ENCODE data around the gene URB1. TPM values are rescaled to one million over a fixed set of nuclear protein-coding genes. Genes with fewer than 3 reads are reported as not detected.

The URB1 gene
- total RNA-seq, 2 experiments from 2014 or later = 19.4 to 25.4 TPM

GRCh38 chr21:32309906-32310460, 82.8 kb downstream of the URB1 start:
- POLR2A ChIA-PET = interaction anchor here (0.6 to 1.2 kb wide), 3 partner anchors 11 to 487 kb away, joined by 3 to 6 read pairs (median 6); no protein-coding TSS in a partner anchor
- no peak overlapping the region for H3K4me2 ChIP-seq (ENCODE audit: low read length)
- H3K27ac ChIP-seq (ENCODE audit: low read depth, low read length, poor library complexity, severe bottlenecking) = no peak overlapping the region
- H4K20me1 ChIP-seq (ENCODE audit: insufficient read depth, low read length) = no peaks in the 10 kb centered on the region
- H2AFZ ChIP-seq (ENCODE audit: low read length) = no peak overlapping the region
- intact Hi-C loops (cut with micrococcal nuclease; ENCODE audit: unreplicated experiment) = no loop called here
- DNase-seq (ENCODE audit: low spot score) = no peak
- no peak for TF ChIP-seq EZH2phosphoT487 (IDR thresholded peaks at IDR 0.05; ENCODE audit: borderline replicate concordance, low read depth, low read length)
- TF ChIP-seq, protein P1, sequence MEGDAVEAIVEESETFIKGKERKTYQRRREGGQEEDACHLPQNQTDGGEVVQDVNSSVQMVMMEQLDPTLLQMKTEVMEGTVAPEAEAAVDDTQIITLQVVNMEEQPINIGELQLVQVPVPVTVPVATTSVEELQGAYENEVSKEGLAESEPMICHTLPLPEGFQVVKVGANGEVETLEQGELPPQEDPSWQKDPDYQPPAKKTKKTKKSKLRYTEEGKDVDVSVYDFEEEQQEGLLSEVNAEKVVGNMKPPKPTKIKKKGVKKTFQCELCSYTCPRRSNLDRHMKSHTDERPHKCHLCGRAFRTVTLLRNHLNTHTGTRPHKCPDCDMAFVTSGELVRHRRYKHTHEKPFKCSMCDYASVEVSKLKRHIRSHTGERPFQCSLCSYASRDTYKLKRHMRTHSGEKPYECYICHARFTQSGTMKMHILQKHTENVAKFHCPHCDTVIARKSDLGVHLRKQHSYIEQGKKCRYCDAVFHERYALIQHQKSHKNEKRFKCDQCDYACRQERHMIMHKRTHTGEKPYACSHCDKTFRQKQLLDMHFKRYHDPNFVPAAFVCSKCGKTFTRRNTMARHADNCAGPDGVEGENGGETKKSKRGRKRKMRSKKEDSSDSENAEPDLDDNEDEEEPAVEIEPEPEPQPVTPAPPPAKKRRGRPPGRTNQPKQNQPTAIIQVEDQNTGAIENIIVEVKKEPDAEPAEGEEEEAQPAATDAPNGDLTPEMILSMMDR (conservative IDR thresholded peaks at IDR 0.05; ENCODE audit: low read length) = no peak
- H3K9me3 ChIP-seq (ENCODE audit: low read length) = no peaks in the 10 kb centered on the region
- peaks cover 62% of the 10 kb centered on the region for H3K36me3 ChIP-seq (ENCODE audit: insufficient read depth, low read length)
- no peaks in the 10 kb centered on the region for H3K79me2 ChIP-seq (ENCODE audit: insufficient read depth, low read depth, low read length)
- CTCF ChIA-PET (ENCODE audit: unreplicated experiment) = interaction anchor here (0.6 kb wide), 1 partner anchor 1913 kb away, joined by 4 read pairs; no protein-coding TSS in a partner anchor
- no peaks in the 10 kb centered on the region for H3K9me2 ChIP-seq (ENCODE audit: insufficient read depth, low read length)
- BruUV-seq (replicated peaks) = no TSS peak
- H3K4me1 ChIP-seq (ENCODE audit: insufficient read depth, low read length, poor library complexity, severe bottlenecking) = no peaks in the 10 kb centered on the region
- no peak overlapping the region for H3K4me3 ChIP-seq (ENCODE audit: low read depth, low read length, poor library complexity, severe bottlenecking)

GRCh38 chr21:32308696-32309095, 84.1 kb downstream of the URB1 start:
- CTCF ChIA-PET (ENCODE audit: unreplicated experiment) = no interaction called here
- no TSS peak for BruUV-seq (replicated peaks)
- POLR2A ChIA-PET = interaction anchor here (0.9 to 1.2 kb wide), 2 partner anchors 9 to 22 kb away, joined by 4 to 6 read pairs; no protein-coding TSS in a partner anchor

DNA sequence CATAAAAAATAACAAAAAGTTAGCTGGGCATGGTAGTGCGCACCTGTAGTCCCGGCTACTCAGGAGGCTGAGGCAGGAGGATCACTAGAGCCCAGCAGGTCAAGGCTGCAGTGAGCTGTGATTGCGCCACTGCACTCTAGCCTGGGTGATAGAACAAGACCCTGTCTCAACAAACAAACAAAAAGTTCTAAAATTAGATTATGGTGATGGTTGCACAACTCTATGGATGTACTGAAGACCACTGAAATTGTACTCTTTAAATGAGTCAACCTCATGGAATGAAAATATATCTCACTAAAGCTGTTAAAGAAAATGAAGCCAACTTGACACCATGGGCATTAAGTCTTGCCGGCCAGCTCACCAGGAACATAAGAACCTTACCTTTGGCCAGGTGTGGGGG, 85.1 kb downstream of the URB1 start:
- no peaks in the 10 kb centered on the region for H3K79me2 ChIP-seq (ENCODE audit: insufficient read depth, low read depth, low read length)
- H3K4me1 ChIP-seq (ENCODE audit: insufficient read depth, low read length, poor library complexity, severe bottlenecking) = no peaks in the 10 kb centered on the region
- POLR2A ChIA-PET = interaction anchor here (0.6 to 1.0 kb wide), 2 partner anchors 25 to 405 kb away, joined by 4 read pairs; no protein-coding TSS in a partner anchor
- intact Hi-C loops (cut with micrococcal nuclease; ENCODE audit: unreplicated experiment) = no loop called here
- TF ChIP-seq, protein P1 (conservative IDR thresholded peaks at IDR 0.05; ENCODE audit: low read length) = no peak
- no peak for TF ChIP-seq EZH2phosphoT487 (IDR thresholded peaks at IDR 0.05; ENCODE audit: borderline replicate concordance, low read depth, low read length)
- H2AFZ ChIP-seq (ENCODE audit: low read length) = no peak overlapping the region
- no peaks in the 10 kb centered on the region for H3K9me2 ChIP-seq (ENCODE audit: insufficient read depth, low read length)
- peaks cover 42% of the 10 kb centered on the region for H3K36me3 ChIP-seq (ENCODE audit: insufficient read depth, low read length)
- BruUV-seq (replicated peaks) = no TSS peak
- no peak overlapping the region for H3K27ac ChIP-seq (ENCODE audit: low read depth, low read length, poor library complexity, severe bottlenecking)
- no peak overlapping the region for H3K4me3 ChIP-seq (ENCODE audit: low read depth, low read length, poor library complexity, severe bottlenecking)
- H3K4me2 ChIP-seq (ENCODE audit: low read length) = no peak overlapping the region
- H4K20me1 ChIP-seq (ENCODE audit: insufficient read depth, low read length) = no peaks in the 10 kb centered on the region
- DNase-seq (ENCODE audit: low spot score) = no peak
- no peaks in the 10 kb centered on the region for H3K9me3 ChIP-seq (ENCODE audit: low read length)
- CTCF ChIA-PET (ENCODE audit: unreplicated experiment) = no interaction called here

More at GRCh38 chr21:32308696-32309095, 84.1 kb downstream of the URB1 start:
- Histone ChIP-seq H2AFZ (ENCODE audit: low read length) (no peak overlapping the region), H3K9me3 (ENCODE audit: low read length) (no peaks in the 10 kb centered on the region), H3K9me2 (ENCODE audit: insufficient read depth, low read length) (no peaks in the 10 kb centered on the region), H3K79me2 (ENCODE audit: insufficient read depth, low read depth, low read length) (no peaks in the 10 kb centered on the region), H3K36me3 (ENCODE audit: insufficient read depth, low read length) (peaks cover 52% of the 10 kb centered on the region), H3K4me1 (ENCODE audit: insufficient read depth, low read length, poor library complexity, severe bottlenecking) (no peaks in the 10 kb centered on the region), H3K4me3 (ENCODE audit: low read depth, low read length, poor library complexity, severe bottlenecking) (no peak overlapping the region), H4K20me1 (ENCODE audit: insufficient read depth, low read length) (no peaks in the 10 kb centered on the region), H3K4me2 (ENCODE audit: low read length) (no peak overlapping the region), H3K27ac (ENCODE audit: low read depth, low read length, poor library complexity, severe bottlenecking) (no peak overlapping the region)
- intact Hi-C loops (cut with micrococcal nuclease; ENCODE audit: unreplicated experiment) = no loop called here
- TF ChIP-seq, protein P1 (conservative IDR thresholded peaks at IDR 0.05; ENCODE audit: low read length) = no peak
- DNase-seq (ENCODE audit: low spot score) = no peak
